HG03432 (cell line): ENCODE results near the gene YEATS2.
"Not testable (repeated sequence)": the region's sequence is repeated elsewhere in the genome, so short reads cannot be mapped to it uniquely, and the experiment has no call there.

ENCODE experiments used
- ATAC-seq: cut with Tn5 transposase; IDR thresholded peaks from one replicate; pipeline ENCODE4 v1.9.1; 2021; ENCODE audit warnings: mild to moderate bottlenecking, moderate library complexity; ENCODE audit not compliant: unreplicated experiment

YEATS2 gene

GRCh38 chr3:183711516-183711915, 13.9 kb downstream of the YEATS2 start:
- no peak for ATAC-seq

DNA sequence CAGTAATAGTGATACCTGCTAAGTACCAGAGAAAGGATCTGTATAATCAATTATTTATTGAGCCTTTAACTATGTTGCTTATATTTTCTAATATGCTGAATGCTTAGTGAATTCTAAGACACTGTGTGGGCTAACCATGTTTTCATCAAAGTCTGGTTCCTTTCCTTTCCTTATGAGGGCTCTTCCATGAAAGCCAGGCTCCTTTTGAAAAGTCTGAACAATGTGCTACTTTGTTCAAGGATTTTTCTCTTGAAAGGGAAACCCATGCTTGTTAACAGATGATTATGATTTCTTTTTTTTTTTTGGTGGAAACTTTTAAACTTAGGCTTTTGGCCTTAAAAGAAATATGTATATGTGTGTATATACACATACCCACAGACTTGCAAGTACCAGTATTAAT, 17.0 kb downstream of the YEATS2 start:
- ATAC-seq: no peak

DNA sequence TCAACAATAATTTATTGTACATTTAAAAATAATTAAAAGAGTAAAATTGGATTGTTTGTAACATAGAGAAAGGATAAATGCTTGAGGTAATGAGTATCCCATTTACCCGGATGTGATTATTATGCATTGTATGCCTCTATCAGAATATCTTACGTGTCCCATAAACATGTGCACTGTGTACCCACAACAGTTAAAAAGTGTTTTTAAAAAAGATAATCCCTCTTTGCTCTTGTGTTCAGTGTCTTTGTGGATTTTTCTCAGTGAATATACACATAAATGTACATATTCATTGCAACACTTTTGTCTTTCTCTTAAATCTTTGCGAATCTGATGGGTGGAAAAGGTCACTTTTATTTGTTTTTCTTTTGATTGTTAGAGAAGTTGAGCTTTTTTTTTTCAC, 20.4 kb downstream of the YEATS2 start:
- no peak for ATAC-seq

DNA sequence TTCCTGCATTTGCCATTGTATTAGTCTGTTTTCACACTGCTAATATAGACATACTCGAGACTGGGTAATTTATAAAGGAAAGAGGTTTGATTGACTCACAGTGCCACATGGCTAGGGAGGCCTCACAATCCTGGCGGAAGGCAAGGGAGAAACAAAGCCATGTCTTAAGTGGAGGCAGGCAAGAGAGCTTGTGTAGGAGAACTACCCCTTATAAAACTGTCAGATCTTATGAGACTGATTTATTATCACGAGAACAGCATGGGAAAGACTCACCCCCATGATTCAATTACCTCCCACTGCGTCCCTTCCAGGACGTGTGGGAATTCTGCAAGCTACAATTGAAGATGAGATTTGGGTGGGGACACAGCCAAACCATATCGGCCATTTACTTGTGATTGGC, 27.8 kb downstream of the YEATS2 start:
- ATAC-seq: no peak

- ATAC-seq: no peak
Observed at GRCh38 chr3:183728204-183728603, 30.6 kb downstream of the YEATS2 start.

DNA sequence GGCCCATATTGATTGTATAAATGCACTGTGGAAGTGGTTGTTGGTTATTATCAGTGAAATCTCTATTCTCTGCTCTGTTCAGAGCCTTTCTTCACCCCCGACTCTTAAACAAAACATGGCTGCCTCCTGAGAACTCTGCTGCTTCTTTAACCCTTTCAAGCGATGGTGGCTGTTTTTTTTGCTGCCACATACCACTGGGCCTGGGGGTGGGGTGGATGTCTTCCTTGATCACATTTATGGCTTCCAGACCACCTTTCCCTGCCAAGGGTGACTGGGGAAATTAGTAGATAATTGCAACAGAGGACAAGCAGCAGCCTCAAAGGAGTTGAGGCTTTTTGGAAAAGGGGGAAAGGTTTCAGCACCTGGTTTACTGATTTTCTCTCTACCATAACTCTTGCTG, 32.8 kb downstream of the YEATS2 start:
- no peak for ATAC-seq

DNA sequence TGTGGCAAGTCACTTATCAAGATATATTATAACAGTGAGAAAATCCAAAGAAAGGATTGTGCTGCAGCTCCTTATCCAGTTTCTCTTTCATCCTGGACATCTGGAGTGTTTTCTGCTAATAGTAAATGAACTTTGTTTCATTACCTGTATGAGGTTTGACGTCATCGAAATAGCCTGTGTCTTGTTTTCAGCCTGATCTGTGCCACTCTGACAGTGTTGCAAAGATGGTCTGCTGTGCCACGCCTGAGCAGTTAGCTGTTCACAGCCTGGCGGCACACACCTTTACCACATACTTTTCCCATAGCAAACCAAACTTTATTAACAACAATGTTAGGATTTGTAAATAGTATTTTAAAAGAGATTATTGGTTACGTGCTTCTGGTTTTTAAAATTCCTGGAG, 34.0 kb downstream of the YEATS2 start:
- no peak for ATAC-seq

GRCh38 chr3:183733553-183733952, 36.0 kb downstream of the YEATS2 start:
- ATAC-seq: no peak

DNA sequence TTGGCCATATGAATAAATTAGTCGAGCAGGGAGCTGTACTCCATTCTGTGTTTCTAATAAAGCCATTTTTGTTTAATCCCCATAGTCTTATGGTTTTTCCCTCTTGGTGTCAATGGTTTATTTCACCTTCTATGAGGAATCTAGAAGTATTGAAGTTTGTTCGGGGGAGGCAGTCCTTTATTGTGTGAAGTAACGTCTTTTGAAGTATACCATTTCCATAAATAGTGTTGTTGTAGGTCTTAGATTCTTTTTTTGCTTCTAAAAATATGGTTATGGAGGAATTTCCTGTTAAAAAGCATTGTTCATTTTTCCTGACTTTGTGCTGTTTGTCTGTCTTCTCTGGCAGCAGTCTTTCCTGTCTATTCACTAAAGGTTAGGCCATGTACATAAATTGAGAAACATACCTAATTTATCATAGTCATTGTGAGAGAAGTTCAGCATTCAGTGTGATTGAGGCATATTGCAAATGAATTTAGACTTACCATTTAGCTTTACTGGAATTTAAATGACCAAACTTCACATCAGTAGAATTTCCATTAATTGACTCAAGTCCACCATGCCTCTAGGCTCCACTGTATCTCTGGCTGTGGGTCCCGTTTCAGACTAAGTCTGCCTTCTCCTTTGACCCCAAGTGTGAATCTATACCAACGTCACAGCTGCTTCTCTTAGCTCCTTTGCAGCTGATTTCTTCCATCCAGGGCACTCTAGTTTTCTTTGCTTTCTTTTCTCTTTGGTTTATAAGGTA, 37.3 kb downstream of the YEATS2 start:
- ATAC-seq: no peak

DNA sequence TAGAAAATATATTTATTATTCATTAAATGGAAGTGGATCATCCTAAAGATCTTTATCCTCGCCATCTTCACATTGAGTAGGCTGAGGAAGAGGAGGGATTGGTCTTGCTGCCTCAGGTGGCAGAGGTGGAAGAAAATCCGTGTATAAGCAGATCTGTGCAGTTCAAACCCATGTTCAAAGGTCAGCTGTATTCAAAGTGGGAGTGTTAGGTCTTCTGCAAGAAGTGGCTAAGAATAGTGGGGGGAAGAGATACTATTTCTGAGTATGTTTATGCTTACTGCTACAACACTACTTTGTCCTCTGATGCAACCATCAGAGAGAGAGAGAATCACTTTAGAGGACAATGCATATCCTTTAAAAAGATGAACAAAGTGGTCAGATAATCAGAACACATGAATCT, 39.5 kb downstream of the YEATS2 start:
- ATAC-seq: no peak

DNA sequence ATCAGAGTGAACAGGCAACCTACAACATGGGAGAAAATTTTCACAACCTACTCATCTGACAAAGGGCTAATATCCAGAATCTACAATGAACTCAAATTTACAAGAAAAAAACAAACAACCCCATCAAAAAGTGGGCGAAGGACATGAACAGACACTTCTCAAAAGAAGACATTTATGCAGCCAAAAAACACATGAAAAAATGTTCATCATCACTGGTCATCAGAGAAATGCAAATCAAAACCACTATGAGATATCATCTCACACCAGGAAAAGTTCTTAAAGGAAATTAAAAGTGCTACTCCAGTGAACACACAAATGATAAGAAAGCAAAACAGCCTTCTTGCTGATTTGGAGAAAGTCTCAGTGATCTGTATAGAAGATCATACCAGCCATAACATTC, 42.6 kb downstream of the YEATS2 start:
- ATAC-seq: not testable (repeated sequence)

DNA sequence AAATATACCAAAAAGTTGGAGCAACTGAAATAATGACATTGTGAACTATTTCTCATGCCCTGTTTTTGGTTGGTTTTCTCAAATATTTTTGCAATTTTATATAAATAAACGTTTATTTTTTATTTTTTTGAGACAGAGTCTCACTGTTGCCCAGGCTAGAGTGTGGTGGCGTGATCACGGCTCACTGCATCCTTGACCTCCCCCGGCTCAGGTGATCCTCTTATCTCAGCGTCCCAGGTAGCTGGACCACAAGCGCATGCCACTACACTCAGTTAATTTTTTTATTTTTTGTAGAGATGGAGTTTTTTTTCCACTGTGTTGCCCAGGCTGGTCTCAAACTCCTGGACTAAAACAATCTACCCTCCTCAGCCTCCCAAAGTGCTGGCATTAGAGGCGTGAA, 45.6 kb downstream of the YEATS2 start:
- no peak for ATAC-seq

GRCh38 chr3:183745300-183746098, 47.9 kb downstream of the YEATS2 start:
- ATAC-seq: no peak

DNA sequence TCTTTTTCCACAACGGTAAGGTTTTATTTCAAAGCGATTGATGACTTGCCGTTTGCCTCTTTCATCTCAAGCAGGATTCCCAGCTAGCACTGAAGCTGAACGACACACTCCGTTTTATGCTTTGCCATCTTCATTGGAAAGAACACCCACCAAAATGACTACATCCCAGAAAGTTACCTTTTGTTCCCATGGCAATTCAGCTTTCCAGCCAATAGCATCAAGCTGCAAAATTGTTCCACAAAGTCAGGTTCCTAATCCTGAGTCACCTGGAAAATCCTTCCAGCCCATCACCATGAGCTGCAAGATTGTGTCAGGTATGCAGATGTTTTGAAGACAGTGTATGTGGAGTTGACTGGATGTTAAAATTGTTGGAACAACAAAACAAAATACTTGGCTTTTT, 56.5 kb downstream of the YEATS2 start:
- no peak for ATAC-seq

- no peak for ATAC-seq
Observed at GRCh38 chr3:183762304-183762703, 64.7 kb downstream of the YEATS2 start.

DNA sequence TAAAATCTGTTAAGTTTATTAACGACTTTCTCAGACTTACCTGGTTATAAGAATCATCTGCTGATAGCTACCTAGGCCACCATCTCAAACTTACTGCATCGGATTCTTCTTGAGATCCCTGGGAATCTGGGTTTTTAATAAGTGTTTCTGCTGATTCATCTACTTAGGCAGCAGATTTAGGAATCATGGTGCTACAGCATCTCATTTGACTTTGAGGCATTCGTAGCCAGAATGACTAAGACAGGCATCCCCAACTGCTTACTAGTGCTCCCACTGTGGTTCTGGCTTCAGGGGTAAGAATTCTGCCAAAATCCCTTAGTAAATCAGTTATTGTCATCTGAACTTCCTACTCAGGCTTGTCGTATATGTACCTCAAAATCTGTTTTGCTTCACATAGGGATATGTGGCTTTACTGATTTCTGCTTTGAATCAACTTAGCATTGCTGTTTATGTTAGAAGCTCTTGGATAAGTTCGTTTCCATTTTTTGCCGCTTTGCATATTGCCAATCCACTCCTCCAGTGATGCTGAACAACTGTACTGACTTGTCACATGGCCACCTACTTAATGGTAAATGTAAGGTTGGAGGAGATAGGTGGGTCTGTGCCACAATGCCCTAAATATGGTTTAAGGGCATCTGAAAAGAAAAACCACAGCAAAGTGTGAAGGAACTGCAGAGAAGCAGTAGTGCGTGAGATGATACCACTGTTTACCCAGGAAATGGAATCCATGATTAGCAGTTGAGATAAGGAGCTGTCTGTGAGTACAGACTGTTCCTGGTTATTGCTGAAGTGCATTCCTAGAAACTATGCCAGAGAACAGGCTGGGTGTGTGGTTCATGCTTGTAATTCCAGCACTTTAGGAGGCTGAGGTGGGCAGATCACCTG, 67.5 kb downstream of the YEATS2 start:
- no peak for ATAC-seq

- no peak for ATAC-seq
Observed at GRCh38 chr3:183766107-183766506, 68.5 kb downstream of the YEATS2 start.

DNA sequence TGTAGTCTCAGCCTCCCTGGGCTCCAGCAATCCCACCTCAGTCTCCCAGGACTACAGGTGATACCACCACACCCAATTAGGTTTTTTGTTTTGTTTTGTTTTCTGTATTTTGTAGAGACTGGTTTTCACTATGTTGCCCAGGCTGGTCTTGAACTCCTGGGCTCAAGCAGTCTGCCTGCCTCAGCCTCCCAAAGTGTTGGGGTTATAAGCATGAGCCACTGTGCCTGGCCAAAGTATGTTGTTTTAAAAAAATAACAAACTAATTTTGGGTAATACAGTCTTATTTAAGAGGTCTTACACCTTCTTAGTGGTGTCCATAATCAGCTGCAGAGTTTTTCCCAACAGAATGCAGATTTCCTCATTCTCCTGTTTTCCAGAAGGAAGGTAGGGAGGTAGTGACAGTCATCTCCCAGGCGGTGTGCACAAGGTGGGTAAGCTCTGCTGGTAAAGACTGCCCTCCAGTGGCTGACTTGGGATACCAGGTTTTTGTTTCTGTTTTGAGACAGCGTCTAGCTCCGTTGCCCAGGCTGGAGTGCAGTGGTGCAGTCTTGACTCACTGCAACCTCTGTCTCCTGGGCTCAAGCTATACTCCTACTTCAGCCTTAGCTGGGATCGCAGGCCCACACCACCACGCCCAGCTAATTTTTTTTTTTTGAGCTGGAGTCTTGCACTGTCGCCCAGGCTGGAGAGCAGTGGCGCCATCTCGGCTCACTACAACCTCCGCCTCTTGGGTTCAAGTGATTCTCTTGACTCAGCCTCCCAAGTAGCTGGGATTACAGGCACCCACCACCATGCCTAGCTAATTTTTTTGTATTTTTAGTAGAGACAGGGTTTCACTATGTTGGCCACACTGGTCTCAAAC, 69.4 kb downstream of the YEATS2 start:
- ATAC-seq: peak; percentile 76

- no peak for ATAC-seq
Observed at GRCh38 chr3:183768114-183768513, 70.5 kb downstream of the YEATS2 start.

DNA sequence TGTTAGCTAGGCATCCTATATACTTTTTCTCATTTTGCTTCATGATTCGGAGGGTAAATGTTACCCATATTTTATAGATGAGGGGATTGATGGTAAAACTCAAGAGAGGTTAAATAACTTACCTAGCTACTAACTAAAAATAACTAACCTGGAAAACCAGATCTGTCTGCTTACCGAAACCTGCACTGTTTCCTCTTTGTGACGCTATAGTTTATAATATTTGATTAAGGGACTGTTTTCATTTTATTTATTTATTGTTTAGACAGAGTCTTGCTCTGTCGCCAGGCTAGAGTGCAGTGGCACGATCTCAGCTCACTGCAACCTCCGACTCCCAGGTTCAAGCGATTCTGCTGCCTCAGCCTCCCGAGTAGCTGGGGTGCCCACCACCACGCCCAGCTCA, 71.9 kb downstream of the YEATS2 start:
- ATAC-seq: no peak

DNA sequence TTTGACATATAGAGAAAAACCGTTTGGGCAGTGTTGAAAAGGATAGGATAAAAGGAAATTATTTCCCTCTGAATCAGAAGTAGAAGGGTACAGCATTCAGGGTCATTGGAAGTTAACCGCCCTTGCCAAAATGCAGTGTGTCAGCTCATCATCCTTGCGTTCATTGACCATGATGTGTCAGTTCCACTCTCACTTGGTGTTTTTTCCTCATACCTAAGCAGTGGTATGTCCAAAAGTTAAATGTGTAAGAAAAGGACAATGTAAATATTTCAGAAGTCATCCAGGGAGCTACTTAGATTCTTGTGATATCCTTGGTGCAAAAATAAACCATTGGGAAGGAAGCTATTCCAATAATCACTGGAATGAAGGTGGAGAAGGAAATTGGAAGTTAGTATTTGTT, 77.0 kb downstream of the YEATS2 start:
- no peak for ATAC-seq
